GM12874 (cell line): ENCODE results near the gene RNPEPL1.

ENCODE experiments used
- TF ChIP-seq, protein P1 (sequence below): IDR thresholded peaks from 2 replicates; pipeline ENCODE4 v1.5.1; 2011; ENCODE audit warnings: low read depth, mild to moderate bottlenecking, control low read depth, low read length, moderate library complexity; ENCODE audit not compliant: insufficient read depth

Gene RNPEPL1

DNA sequence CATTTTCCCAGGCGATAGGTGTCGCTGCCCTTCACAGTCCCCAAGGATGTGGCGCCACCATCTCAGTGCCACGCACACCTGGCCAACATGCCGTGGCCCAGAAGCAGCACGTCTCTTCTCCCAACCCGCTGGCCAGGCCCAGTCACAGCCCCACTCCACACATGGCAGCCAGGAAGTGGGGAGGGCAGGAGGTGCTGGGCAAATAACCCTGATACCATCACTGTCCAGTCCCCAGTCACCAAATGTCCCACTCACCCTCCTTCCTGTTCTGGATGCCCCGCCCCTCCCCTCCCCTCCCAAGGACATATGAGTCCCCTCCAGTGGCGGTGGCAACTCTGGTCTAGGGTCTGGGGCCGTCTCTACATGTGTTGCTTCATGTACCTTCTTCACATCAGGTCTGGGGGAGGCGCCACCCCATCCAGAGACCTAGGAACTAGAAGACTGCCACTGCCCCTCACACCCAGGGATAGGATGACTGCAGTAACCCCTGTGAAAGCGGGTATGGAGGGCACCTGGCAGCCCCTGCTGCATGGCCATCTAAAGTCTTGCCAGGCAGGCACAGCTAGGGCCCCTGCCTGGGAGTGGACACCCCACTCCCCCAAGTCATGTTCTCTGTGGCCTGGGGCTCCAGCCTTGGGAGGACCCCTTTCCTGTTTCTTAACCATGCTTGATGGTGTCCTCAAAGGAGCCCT is 10.9 kb downstream of the RNPEPL1 start:
- TF ChIP-seq, protein P1, sequence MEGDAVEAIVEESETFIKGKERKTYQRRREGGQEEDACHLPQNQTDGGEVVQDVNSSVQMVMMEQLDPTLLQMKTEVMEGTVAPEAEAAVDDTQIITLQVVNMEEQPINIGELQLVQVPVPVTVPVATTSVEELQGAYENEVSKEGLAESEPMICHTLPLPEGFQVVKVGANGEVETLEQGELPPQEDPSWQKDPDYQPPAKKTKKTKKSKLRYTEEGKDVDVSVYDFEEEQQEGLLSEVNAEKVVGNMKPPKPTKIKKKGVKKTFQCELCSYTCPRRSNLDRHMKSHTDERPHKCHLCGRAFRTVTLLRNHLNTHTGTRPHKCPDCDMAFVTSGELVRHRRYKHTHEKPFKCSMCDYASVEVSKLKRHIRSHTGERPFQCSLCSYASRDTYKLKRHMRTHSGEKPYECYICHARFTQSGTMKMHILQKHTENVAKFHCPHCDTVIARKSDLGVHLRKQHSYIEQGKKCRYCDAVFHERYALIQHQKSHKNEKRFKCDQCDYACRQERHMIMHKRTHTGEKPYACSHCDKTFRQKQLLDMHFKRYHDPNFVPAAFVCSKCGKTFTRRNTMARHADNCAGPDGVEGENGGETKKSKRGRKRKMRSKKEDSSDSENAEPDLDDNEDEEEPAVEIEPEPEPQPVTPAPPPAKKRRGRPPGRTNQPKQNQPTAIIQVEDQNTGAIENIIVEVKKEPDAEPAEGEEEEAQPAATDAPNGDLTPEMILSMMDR, result no peak

GRCh38 chr2:240579771-240580614 is 11.7 kb downstream of the RNPEPL1 start:
- TF ChIP-seq, protein P1, result peak; percentile 64

DNA sequence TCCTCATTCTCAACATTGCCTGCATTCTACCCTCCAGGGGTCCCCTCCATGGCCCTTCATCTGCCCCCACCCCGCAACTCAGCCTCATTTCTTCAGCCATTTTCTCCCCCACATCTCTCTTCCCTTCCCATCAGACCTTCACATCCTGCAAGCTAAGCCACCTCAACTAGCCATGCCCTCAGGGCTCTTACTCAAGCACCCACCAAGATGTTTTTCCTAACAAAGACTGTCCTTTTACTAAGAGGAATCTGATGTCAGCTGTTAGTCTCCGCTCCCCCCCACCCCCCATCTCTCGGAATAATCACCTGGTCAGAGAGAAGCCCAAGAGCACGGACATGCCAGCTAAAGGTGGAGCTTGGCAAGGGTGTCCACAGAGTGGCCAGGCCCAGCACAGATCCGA is 13.5 kb downstream of the RNPEPL1 start:
- TF ChIP-seq, protein P1, result no peak

- TF ChIP-seq, protein P1, result no peak
These were observed 14.5 kb downstream of the RNPEPL1 start for GRCh38 chr2:240582781-240583180.

- TF ChIP-seq, protein P1, result no peak
These were observed 15.5 kb downstream of the RNPEPL1 start for GRCh38 chr2:240583774-240584173.

DNA sequence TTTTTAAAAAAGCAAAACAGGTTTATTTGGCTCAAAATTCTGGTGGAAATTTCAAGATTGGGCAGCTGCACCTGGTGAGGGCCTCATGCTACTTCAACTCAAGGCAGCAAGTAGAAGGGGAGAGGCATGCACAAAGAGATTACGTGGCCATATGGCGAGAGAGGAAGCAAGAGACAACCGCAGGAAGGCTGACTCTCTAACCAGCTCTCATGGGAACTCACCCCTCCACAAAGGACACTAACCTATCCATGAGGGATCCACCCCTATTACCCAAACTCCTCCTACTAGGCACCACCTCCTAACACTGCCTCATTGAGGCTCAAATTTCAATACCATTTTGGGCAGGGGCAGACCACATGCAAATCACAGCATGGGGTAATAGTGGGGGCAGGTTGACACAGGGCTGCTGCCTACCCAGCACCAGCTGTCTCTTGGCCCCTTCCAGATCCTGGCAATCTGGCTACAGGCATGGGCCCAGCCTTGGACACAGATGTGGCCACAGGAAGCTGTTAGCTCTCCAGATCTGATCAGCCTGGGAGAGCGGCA is 16.3 kb downstream of the RNPEPL1 start:
- TF ChIP-seq, protein P1, result no peak

DNA sequence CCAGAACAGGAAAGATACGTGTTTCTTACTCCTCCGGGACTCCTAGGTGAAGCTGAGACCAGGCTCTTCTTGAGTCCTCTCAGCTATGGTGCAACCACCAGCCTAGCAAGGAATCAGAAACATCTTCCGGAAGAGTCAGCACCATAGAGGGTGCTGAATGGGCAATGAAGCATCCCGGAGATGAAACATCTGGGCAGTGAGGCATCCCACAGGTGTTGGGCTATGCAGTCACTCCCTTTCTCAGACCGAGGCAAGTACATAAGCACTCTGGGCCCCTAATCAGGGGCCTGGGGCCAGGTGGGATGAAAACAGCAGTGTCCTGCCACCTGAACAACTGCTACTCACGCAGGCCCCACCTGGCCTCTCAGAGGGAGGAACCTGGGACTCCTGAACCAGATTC is 16.8 kb downstream of the RNPEPL1 start:
- TF ChIP-seq, protein P1, result no peak
